AG20443 (cell line): Measurements from ENCODE around the gene ITGAD.
A peak's percentile ranks its signal among the peaks of the same experiment; 100 is the strongest.

Experiments
- DNase-seq: peaks from one replicate; pipeline ENCODE4 v3.0.0; 2012; ENCODE audit warnings: low spot score, mixed read lengths

Gene ITGAD

GRCh38 chr16:31365131-31365865 is 27.8 kb upstream of the ITGAD start:
- peak; percentile 2 for DNase-seq

- no peak for DNase-seq
These were observed 25.3 kb upstream of the ITGAD start for GRCh38 chr16:31367853-31368252.

DNA sequence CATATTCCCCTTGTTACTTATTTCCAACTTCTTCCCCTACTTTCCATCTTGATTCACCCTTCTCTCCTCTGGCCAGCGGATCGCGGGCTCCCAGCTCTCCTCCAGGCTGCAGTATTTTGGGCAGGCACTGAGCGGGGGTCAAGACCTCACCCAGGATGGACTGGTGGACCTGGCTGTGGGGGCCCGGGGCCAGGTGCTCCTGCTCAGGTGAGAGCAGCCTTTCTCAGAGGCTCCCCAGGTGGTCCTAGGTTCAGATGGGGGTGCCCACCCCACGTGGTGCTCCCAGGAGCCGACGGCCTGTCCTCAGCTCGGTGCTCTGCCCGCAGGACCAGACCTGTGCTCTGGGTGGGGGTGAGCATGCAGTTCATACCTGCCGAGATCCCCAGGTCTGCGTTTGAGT is 22.1 kb upstream of the ITGAD start:
- no peak for DNase-seq

DNA sequence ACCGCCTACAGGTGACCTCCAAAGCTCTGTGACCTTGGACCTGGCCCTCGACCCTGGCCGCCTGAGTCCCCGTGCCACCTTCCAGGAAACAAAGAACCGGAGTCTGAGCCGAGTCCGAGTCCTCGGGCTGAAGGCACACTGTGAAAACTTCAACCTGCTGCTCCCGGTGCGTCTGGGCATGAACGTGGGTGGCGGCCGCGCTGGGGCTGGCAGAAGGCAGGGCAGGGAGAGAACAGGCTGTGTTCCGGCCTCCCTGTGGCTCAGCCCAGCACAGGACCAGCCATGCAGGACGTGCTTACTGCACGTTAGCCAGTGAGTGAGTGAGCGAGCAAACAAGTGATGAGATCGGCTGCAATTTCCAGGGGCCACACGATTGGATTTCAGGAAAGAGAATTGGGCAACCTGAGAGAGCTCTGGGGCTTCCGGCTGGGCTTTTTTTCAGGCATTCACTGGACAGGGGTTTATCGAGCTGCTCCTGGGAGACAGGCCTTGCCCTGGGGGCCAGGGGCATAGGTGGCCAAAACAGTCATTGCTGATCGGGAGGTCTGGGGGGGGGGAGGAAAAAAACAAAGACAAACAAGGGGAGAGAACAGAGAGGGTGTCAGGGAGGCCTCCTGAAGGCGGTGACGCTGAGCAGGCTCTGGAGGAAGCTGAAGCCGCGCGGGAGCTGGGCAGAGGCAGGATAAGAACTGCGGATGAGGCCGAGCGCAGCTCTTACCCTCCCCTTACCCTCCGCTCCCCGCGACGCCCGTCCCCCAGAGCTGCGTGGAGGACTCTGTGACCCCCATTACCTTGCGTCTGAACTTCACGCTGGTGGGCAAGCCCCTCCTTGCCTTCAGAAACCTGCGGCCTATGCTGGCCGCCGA is 21.3 kb upstream of the ITGAD start:
- no peak for DNase-seq

DNA sequence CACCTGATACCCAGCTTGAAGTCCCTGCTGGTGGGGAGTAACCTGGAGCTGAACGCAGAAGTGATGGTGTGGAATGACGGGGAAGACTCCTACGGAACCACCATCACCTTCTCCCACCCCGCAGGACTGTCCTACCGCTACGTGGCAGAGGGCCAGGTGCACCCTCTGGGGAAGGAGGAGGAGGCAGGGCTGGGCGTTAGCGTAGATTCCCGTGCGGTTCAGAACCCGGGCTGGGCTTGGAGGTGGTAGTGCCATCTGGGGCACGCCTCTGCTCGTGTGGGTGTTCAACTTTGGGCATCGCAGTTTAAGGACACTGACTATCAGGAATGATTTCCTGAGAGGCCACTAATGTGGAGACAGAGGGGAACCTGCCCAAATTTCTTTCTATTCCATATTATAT is 19.9 kb upstream of the ITGAD start:
- no peak for DNase-seq

DNA sequence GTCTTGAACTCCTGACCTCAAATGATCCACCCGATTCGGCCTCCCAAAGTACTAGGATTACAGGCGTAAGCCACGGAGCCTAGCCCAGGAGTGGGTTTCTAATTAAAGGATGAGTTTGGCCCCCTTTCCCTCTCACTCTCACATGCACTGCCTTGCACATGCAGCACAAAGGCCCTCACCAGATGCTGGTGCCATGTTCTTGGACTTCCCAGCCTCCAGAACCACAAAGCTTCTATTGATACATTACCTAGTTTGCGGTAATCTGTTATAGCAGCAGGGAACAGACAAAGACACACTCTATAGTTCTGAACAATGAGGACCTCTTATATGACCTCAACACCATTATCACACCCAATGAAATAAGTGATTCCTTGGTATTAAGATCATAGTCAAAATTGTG is 17.9 kb upstream of the ITGAD start:
- no peak for DNase-seq

GRCh38 chr16:31376705-31377104 is 16.4 kb upstream of the ITGAD start:
- DNase-seq: no peak

DNA sequence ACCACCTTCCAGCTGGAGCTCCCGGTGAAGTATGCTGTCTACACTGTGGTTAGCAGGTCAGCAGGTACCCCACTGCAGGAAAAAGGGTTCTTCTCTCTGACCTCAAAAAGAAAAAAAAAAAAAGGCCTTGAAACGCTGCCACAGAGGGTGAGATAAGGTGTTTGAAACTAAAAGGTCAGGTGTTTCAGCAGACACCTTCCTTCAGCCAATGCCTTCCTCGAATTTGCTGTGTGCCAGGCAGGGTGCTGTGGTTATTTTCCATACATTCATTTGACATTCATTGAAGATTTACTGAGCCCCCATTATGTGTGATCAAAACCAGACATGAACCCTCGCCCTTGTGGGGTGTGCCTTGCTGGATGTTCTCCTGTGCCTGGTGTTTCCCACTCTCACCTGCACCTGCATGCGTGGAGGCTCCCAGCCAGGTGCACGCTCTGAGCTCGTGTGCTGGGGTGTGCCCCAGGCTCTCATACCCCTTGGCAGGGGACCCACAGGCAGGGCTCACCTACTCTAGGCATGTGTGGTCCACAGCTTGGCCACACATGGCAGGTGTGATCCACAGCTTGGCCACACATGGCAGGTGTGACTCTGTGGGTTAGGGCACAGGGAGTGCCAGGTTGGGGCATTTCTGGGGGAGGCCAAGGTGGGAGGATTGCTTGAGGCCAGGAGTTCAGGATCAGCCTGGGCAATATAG is 15.8 kb upstream of the ITGAD start:
- no peak for DNase-seq

DNA sequence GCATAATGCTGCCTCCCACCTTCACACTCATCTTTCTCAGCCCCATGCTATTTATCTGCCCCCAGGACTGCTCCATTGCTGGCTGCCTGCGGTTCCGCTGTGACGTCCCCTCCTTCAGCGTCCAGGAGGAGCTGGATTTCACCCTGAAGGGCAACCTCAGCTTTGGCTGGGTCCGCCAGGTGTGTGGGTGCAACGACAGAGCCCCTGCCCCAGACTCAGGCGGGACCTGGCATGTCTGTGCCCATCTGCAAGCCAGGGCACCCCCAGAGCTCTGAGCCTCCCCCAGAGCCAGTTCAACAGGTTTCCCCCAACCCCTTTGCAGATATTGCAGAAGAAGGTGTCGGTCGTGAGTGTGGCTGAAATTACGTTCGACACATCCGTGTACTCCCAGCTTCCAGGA is 12.9 kb upstream of the ITGAD start:
- DNase-seq: no peak

DNA sequence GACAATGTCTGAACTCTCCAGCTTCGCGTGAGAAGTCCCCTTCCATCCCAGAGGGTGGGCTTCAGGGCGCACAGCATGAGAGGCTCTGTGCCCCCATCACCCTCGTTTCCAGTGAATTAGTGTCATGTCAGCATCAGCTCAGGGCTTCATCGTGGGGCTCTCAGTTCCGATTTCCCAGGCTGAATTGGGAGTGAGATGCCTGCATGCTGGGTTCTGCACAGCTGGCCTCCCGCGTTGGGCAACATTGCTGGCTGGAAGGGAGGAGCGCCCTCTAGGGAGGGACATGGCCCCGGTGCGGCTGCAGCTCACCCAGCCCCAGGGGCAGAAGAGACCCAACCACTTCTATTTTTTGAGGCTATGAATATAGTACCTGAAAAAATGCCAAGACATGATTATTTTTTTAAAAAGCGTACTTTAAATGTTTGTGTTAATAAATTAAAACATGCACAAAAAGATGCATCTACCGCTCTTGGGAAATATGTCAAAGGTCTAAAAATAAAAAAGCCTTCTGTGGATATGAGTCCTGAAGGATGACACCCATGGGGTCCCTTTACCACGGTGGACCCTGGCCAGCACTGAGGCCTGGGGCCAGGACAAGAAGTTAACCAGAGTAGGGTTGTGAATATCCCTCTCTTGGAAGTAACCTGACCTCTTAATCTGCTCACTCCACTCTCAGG is 10.5 kb upstream of the ITGAD start:
- peak; percentile 88 for DNase-seq

- DNase-seq: no peak
These were observed 7.5 kb upstream of the ITGAD start for GRCh38 chr16:31385680-31386079.

- peak; percentile 65 for DNase-seq
These were observed 6.8 kb upstream of the ITGAD start for GRCh38 chr16:31386157-31386984.

- no peak for DNase-seq
These were observed 4.6 kb upstream of the ITGAD start for GRCh38 chr16:31388535-31388934.

DNA sequence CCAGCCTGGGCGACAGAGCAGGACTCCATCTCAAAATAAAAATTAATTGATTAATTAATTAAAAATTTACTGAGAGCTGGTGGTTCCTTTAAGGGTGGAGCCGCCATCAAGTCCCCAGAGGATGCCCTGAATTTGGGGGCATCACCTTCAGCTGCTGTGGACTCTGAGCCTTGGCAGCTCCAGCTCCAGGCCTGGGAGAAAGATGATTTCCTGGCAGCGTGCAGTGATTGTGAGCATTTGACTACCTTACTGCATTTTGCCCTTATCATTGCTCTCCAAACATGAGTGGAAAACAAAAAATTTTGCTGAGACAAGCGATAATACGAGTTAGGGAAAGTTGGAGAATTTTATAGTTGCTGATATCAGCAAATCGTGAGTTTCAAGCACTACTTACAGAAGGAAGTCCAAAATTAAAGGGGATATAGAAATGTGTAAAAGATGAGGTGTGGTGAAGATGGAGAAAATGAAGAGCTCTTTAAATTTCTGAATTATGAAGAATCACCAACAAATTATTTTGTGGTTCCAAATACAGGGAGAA is 2.6 kb upstream of the ITGAD start:
- DNase-seq: no peak

DNA sequence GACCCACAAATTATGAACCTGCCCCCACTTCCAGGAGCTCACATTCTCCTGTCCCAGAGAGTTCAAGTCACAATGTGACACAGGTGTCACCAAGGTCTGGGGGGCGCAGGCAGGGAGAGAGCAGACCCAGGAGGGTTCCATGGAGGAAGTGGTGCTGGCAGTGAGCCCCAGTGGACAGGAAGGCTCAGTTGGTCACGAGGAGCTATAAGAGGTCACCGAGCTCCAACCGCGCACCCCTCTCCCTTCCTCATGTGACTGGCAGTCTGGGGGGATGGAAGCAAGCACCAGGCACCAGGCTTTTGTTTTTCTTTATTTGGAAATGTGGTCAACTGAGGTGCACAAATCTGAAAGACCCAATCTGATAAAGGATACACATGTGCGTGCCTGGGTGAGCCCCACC is 2.5 kb downstream of the ITGAD start:
- DNase-seq: no peak

DNA sequence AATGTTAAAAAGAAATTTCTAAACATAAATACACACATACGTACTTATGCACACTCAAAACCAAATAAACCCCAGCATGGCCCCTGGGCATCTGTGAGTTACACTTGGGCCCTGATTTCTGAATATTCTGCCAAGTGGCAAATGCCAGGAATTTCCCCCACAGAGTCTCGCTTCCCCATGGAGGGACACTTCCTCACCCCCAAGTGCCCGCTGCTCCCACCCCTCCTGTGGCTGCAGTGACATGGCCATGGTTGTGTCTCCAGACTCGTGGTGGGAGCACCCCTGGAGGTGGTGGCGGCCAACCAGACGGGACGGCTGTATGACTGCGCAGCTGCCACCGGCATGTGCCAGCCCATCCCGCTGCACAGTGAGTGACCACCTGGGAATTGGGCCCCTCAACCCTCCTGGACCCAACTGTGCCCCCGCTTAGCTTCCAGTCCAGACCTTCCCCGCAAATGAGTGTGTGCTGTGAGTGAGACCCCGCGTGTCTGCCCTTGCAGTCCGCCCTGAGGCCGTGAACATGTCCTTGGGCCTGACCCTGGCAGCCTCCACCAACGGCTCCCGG is 4.0 kb downstream of the ITGAD start:
- no peak for DNase-seq

DNA sequence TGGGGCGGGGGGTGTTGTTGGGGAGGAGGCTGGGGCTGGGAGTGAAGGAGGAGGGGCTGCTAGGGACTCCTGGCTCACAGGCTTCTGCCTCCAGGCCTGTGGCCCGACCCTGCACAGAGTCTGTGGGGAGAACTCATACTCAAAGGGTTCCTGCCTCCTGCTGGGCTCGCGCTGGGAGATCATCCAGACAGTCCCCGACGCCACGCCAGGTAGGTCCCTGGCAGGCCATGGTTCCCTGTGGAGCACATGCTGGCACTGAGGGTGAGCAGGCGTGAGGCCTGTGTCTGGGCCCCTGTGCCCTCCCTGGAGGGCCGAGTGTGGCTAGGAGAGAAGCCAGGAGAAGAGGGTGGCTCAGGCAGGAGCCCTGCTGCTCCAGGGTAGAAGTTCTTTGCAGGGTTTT is 4.6 kb downstream of the ITGAD start:
- no peak for DNase-seq

- no peak for DNase-seq
These were observed 7.1 kb downstream of the ITGAD start for GRCh38 chr16:31400191-31400590.

- DNase-seq: no peak
These were observed 8.3 kb downstream of the ITGAD start for GRCh38 chr16:31401436-31401835.

GRCh38 chr16:31402687-31403086 is 9.6 kb downstream of the ITGAD start:
- DNase-seq: no peak
